ENCODE results near the gene SUPT5H. TPM values are rescaled to one million over a fixed set of nuclear protein-coding genes. Genes with fewer than 3 reads are reported as not detected.

SUPT5H gene
- total RNA-seq, 1 donor from 2014 or later = 59.5 TPM

GRCh38 chr19:39515551-39516191 is 70.3 kb downstream of the SUPT5H start:
- FAIRE-seq (no peak), DNase-seq (ENCODE audit: low spot score in 2 of 2) (no peak)

- no peak for DNase-seq (ENCODE audit: low spot score in 2 of 2)
- FAIRE-seq = no peak
These were observed 70.9 kb downstream of the SUPT5H start for GRCh38 chr19:39516270-39516669.

- FAIRE-seq = no peak
- DNase-seq (ENCODE audit: low spot score in 2 of 2) = no peak
These were observed 72.0 kb downstream of the SUPT5H start for GRCh38 chr19:39517432-39517831.

GRCh38 chr19:39518458-39518857 is 73.1 kb downstream of the SUPT5H start:
- no peak for DNase-seq (ENCODE audit: low spot score in 2 of 2)
- FAIRE-seq = no peak

- no peak for DNase-seq (ENCODE audit: low spot score in 2 of 2)
- no peak for FAIRE-seq
These were observed 73.6 kb downstream of the SUPT5H start for GRCh38 chr19:39518975-39519374.

- FAIRE-seq (no peak), DNase-seq (ENCODE audit: low spot score in 2 of 2) (no peak)
These were observed 75.4 kb downstream of the SUPT5H start for GRCh38 chr19:39520541-39521484.

GRCh38 chr19:39524495-39524894 is 79.1 kb downstream of the SUPT5H start:
- no peak for FAIRE-seq
- DNase-seq (ENCODE audit: low spot score in 2 of 2) = no peak

- FAIRE-seq = no peak
- DNase-seq (ENCODE audit: low spot score in 2 of 2) = peak in 1 of 2 donors; percentile 3
These were observed 79.8 kb downstream of the SUPT5H start for GRCh38 chr19:39525205-39525604.

Small RNAs within 50 kb of the gene (small RNA-seq; reads per million reads assigned to genes)
- gene MIR4530 = not detected

Other genes with a start within 250 kb of the SUPT5H start
- gene NCCRP1, start 248.6 kb upstream of the SUPT5H start, total RNA-seq = not detected
- not detected for gene SYCN, start 241.3 kb upstream of the SUPT5H start, total RNA-seq
- gene IFNL3, start 200.6 kb upstream of the SUPT5H start, total RNA-seq = not detected
- under 0.01 TPM for gene IFNL4, start 196.7 kb upstream of the SUPT5H start, total RNA-seq
- gene IFNL2, start 177.2 kb upstream of the SUPT5H start, total RNA-seq = not detected
- not detected for gene IFNL1, start 149.2 kb upstream of the SUPT5H start, total RNA-seq
- 5.3 TPM for gene LRFN1, start 124.7 kb upstream of the SUPT5H start, total RNA-seq
- 2.9 TPM for gene GMFG, start 109.5 kb upstream of the SUPT5H start, total RNA-seq
- gene SAMD4B, start 103.2 kb upstream of the SUPT5H start, total RNA-seq = 13.0 TPM
- gene PAF1, start 54.5 kb upstream of the SUPT5H start, total RNA-seq = 36.7 TPM
- 9.8 TPM for gene MED29, start 54.2 kb upstream of the SUPT5H start, total RNA-seq
- gene ZFP36, start 38.7 kb upstream of the SUPT5H start, total RNA-seq = 0.41 TPM
- gene PLEKHG2, start 32.9 kb upstream of the SUPT5H start, total RNA-seq = 17.5 TPM
- 59.1 TPM for gene RPS16, start 9.6 kb upstream of the SUPT5H start, total RNA-seq
- gene TIMM50, start 35.3 kb downstream of the SUPT5H start, total RNA-seq = 43.2 TPM
- gene DLL3, start 53.4 kb downstream of the SUPT5H start, total RNA-seq = 13.9 TPM
- 0.41 TPM for gene SELENOV, start 69.6 kb downstream of the SUPT5H start, total RNA-seq
- gene EID2B, start 87.3 kb downstream of the SUPT5H start, total RNA-seq = 24.1 TPM
- gene EID2, start 94.6 kb downstream of the SUPT5H start, total RNA-seq = 22.4 TPM
- 0.82 TPM for gene LGALS13, start 156.9 kb downstream of the SUPT5H start, total RNA-seq
- gene LGALS16, start 210.3 kb downstream of the SUPT5H start, total RNA-seq = not detected

Measured in frontal cortex (tissue), 4 donors.